RWPE1 (cell line): ENCODE measurements around the gene TAB2.
"Not testable (repeated sequence)": the region's sequence is repeated elsewhere in the genome, so short reads cannot be mapped to it uniquely, and the experiment has no call there.

Experiments used
- CTCF ChIA-PET: fragments of 350-600 bp; sonication (Branson Sonifier 250); formaldehyde crosslinking; extraction: SDS; loops from one replicate; lab custom pipeline; 2021; lab: Yijun Ruan, JAX
- POLR2A ChIA-PET: fragments of 400-600 bp; formaldehyde crosslinking; extraction: SDS; loops from one replicate; lab custom pipeline; 2020; ENCODE audit warnings: antibody characterized with exemption; ENCODE audit not compliant: low non-redundant PET; lab: Yijun Ruan, JAX
- DNase-seq: peaks from one replicate; pipeline ENCODE4 v3.0.0; 2012; ENCODE audit warnings: low spot score
- H3K27ac ChIP-seq: fragments of 450-650 bp; 2 replicates; pipeline ENCODE4 v1.5.1; 2017
- CTCF ChIP-seq: fragments of 450-650 bp; conservative IDR thresholded peaks from 2 replicates; pipeline ENCODE4 v1.5.1; 2017; ENCODE audit warnings: low read depth, mild to moderate bottlenecking

TAB2 gene

GRCh38 chr6:149314325-149314905 lies 3.1 kb upstream of the TAB2 start:
- ChIA-PET CTCF (interaction anchor here (0.6 kb wide), 1 partner anchor 410 kb away, joined by 3 read pairs; no protein-coding TSS in a partner anchor), POLR2A (no interaction called here)
- no peak for DNase-seq
- no peak for TF ChIP-seq CTCF
- H3K27ac ChIP-seq = no peak overlapping the region

GRCh38 chr6:149316108-149316727 lies 1.3 kb upstream of the TAB2 start:
- ChIA-PET POLR2A (no interaction called here), CTCF (interaction anchor here (1.4 kb wide), 1 partner anchor 116 kb away, joined by 4 read pairs; no protein-coding TSS in a partner anchor)
- TF ChIP-seq CTCF = no peak
- DNase-seq = no peak
- peak overlapping the region; percentile 95 for H3K27ac ChIP-seq

- POLR2A ChIA-PET = no interaction called here
- DNase-seq = peak; percentile 76
- peak overlapping the region; percentile 95 for H3K27ac ChIP-seq
- no peak for TF ChIP-seq CTCF
- CTCF ChIA-PET = interaction anchor here (1.4 kb wide), 1 partner anchor 115 kb away, joined by 4 read pairs; no protein-coding TSS in a partner anchor
Observed at GRCh38 chr6:149316740-149317643, 520 bp upstream of the TAB2 start.

DNA sequence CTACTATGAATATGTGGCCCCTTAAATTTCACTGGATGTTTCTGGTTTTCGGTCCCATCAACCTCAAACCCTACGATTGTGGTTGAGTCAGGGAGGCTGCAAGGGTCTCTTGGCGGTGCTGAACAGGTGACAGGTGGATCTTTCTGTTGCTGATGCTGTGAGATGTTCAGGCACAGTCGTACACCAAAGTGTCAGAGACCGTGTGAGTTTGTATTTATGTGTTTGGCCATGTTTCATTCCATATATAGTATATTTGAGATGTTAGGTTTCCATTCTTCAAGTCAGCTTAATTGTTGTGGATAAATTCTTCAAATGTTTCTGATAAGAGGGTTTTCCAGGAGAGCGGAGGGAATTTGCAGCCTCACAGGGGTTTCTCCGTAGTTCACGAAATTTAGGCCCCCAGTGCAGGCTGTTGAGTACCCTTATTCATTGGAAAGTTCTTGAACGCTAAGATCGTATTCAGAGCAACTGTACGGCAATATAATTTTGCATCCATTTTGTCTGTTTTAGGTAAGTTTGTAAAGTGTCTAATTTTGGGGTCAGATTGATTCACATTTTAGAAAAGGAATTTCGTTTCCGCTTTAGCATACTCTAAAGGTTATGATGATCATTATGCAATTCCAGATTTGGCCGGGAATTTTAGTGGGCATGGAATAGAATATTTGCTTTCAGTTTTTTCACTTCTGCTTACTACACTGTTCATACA lies 1.2 kb downstream of the TAB2 start:
- POLR2A ChIA-PET = no interaction called here
- DNase-seq = no peak
- TF ChIP-seq CTCF = no peak
- CTCF ChIA-PET = no interaction called here
- peak overlapping the region; percentile 95 for H3K27ac ChIP-seq

- no peak for DNase-seq
- no peak overlapping the region for H3K27ac ChIP-seq
- TF ChIP-seq CTCF = no peak
- POLR2A ChIA-PET = no interaction called here
- CTCF ChIA-PET = interaction anchor here (0.7 kb wide), 2 partner anchors 18 to 813 kb away, joined by 3 to 4 read pairs; no protein-coding TSS in a partner anchor
Observed at GRCh38 chr6:149319422-149319821, 1.9 kb downstream of the TAB2 start.

DNA sequence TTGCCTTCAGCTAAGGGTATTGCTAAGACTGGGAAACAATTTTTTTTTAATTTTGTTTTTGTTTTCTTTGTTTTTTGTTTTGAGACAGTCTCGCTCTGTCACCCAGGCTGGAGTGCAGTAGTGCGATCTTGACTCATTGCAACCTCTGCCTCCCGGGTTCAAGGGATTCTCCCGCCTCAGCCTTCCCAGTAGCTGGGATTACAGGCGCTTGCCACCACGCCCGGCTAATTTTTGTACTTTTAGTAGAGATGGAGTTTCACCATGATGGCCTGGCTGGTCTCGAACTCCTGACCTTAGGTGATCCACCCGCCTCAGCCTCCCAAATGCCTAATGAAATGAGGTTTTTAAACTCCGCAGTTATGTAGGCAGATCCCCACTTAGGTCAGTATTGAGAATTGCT lies 2.5 kb downstream of the TAB2 start:
- H3K27ac ChIP-seq = peak overlapping the region; percentile 24; the same call in 1 of the 2 replicates
- DNase-seq, POLR2A ChIA-PET: not testable (repeated sequence)
- CTCF ChIA-PET = interaction anchor here (0.7 kb wide), 2 partner anchors 18 to 812 kb away, joined by 3 to 4 read pairs; no protein-coding TSS in a partner anchor
